Activated CD4-positive, alpha-beta T cell treated with anti-CD3 and anti-CD28 coated beads for 48 hours (primary cell): ENCODE data around the gene GPR148.

Experiments
- DNase-seq: peaks from one replicate; pipeline ENCODE4 v3.0.0-alpha.2; 2020

GPR148 gene

DNA sequence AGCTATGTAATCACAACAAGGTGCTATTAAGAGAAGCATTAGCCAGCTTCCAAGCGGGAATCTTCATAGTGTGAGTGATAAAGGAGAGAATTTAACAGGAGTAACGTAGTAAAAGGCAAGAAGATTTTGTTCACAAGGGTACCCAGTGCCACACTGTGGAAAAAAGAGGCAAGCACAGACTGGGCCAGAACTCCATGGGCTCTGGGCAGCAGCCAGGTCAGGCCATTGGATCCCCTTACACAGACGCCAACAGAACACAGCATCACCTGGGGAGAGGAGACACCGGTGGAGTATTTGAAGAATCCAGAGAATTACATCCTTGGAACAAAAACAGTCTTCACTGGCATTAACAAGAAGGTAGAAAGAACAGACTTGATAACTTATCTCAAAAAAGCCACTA, 47.7 kb downstream of the GPR148 start:
- no peak for DNase-seq

DNA sequence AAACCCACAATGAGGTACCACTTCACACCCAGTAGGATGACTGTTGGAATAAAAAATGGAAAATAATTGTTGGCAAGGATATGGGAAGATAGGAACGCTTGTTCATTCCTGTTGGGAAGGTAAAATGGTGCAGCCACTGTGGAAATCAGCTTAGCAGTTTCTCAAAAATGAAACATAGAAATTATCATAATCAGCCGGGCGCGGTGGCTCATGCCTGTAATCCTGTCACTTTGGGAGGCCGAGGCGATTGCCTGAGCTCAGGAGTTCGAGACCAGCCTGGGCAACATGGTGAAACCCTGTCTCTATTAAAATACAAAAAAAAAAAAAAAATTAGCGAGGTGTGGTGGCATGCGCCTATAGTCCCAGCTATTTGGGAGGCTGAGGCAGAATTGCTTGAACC, 49.9 kb downstream of the GPR148 start:
- DNase-seq = no peak
